ENCODE data around the gene BIN2. TPM values are rescaled to one million over a fixed set of nuclear protein-coding genes. Genes with fewer than 3 reads are reported as not detected.
A peak's percentile ranks its signal among the peaks of the same experiment; 100 is the strongest.
"Not testable (repeated sequence)": the region's sequence is repeated elsewhere in the genome, so short reads cannot be mapped to it uniquely, and the experiment has no call there.

Gene BIN2
- total RNA-seq, 3 donors from 2014 or later = 2.3 to 7.6 (median 6.2) TPM

DNA sequence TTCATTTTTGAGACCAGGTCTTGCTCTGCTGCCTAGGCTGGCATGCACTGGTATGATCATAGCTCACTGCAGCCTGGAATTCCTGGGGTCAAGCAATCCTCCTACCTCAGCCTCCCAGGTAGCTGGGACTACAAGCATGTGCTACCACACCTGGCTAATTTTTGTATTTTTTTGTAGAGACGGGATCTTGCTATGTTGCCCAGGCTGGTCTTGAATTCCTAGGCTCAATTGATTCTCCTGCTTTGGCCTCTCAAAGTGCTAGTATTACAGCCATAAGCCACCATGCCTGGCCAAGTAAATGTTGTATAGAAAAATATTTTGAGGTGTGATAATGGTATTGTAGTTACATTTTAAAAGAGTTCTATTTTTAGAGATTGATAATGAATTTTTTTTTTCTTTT is 12.6 kb downstream of the BIN2 start:
- Histone ChIP-seq H3K4me1 (no peaks in the 10 kb centered on the region), H3K9me3 (no peaks in the 10 kb centered on the region), H3K36me3 (no peaks in the 10 kb centered on the region), H3K27ac (no peak overlapping the region), H3K4me3 (no peak overlapping the region), H3K27me3 (no peaks in the 10 kb centered on the region)
- TF ChIP-seq POLR2AphosphoS5 (IDR thresholded peaks at IDR 0.05) (no peak), POLR2A (IDR thresholded peaks at IDR 0.05) (no peak)
- TF ChIP-seq, protein P1, sequence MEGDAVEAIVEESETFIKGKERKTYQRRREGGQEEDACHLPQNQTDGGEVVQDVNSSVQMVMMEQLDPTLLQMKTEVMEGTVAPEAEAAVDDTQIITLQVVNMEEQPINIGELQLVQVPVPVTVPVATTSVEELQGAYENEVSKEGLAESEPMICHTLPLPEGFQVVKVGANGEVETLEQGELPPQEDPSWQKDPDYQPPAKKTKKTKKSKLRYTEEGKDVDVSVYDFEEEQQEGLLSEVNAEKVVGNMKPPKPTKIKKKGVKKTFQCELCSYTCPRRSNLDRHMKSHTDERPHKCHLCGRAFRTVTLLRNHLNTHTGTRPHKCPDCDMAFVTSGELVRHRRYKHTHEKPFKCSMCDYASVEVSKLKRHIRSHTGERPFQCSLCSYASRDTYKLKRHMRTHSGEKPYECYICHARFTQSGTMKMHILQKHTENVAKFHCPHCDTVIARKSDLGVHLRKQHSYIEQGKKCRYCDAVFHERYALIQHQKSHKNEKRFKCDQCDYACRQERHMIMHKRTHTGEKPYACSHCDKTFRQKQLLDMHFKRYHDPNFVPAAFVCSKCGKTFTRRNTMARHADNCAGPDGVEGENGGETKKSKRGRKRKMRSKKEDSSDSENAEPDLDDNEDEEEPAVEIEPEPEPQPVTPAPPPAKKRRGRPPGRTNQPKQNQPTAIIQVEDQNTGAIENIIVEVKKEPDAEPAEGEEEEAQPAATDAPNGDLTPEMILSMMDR (IDR thresholded peaks at IDR 0.05) = no peak
- DNase-seq (ENCODE audit: low spot score in 2 of 2) = no peak
- intact Hi-C loops (cut with DNase I; ENCODE audit: low total_unique reads) = no loop called here

DNA sequence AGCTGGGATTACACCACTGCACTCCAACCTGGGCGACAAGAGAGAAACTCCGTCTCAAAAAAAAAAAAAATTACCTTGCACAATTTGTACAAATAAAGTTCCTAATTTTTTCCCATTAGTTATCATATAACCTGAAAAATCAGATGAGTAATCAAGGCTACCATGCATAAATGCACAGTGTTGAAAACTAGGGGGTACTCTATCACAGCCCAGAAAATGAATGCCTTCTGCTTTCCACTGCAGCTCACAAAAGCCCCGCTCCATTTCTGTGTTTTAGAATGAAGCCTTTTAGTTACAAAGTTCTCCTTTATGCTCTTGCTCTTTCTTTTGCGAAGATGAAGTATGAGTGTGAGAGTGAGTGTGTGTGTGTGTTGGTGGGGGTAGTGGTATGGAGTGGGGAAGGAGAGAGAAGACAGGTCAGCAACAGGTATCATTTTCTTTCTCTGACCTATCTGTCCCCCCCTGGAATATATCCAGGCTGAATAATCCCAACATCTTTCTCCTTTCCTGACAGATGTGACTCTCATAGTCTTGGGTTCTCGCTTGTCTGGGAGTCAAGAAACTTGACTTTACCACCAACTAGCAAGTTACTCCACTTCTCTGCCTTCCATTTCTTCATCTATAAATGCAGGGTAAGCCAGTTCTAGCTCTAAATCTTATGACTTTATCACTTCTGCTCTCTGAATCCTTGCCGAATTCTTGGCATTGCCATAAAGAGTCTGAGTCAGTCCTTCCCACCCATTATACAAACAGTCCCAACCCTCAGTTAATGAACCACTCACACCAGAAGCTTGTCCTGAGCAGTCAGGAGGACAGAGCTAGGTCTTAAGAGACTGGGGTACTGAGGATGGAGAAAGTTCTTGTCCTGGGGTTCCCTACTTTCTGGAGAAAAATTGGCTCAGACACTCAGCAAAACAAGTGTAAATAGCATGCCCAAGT is 16.1 kb downstream of the BIN2 start:
- Histone ChIP-seq H3K9me3 (no peaks in the 10 kb centered on the region), H3K27me3 (no peaks in the 10 kb centered on the region), H3K4me1 (no peaks in the 10 kb centered on the region), H3K4me3 (no peak overlapping the region), H3K36me3 (no peaks in the 10 kb centered on the region), H3K27ac (no peak overlapping the region)
- intact Hi-C loops (cut with DNase I; ENCODE audit: low total_unique reads) = no loop called here
- DNase-seq (ENCODE audit: low spot score in 2 of 2) = no peak
- TF ChIP-seq, protein P1 (IDR thresholded peaks at IDR 0.05) = no peak
- TF ChIP-seq POLR2A (IDR thresholded peaks at IDR 0.05) = no peak
- no peak for TF ChIP-seq POLR2AphosphoS5 (IDR thresholded peaks at IDR 0.05)

DNA sequence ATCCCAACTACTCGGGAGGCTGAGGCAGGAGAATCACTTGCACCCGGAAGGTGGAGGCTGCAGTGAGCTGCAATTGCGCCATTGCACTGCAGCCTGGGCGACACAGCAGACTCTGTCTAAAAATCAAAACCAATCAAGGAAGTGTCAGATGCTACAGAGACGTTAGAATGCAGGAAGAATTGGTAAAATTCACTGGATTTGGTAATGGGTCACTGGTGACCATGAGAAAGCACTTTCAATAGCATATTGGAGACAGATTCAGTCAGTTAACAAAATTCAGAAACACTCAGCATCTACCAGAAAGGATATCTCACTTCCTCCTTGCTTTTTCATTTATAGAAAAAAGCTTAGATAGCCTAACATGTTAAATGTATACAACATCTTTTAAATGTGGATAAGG is 17.5 kb downstream of the BIN2 start:
- intact Hi-C loops (cut with DNase I; ENCODE audit: low total_unique reads) = no loop called here
- TF ChIP-seq POLR2A (IDR thresholded peaks at IDR 0.05) (no peak), POLR2AphosphoS5 (IDR thresholded peaks at IDR 0.05) (no peak)
- TF ChIP-seq, protein P1 (IDR thresholded peaks at IDR 0.05) = no peak
- H3K27ac ChIP-seq = no peak overlapping the region
- no peak for DNase-seq (ENCODE audit: low spot score in 2 of 2)
- H3K9me3 ChIP-seq = no peaks in the 10 kb centered on the region
- no peaks in the 10 kb centered on the region for H3K36me3 ChIP-seq
- no peaks in the 10 kb centered on the region for H3K4me1 ChIP-seq
- H3K4me3 ChIP-seq = no peak overlapping the region
- no peaks in the 10 kb centered on the region for H3K27me3 ChIP-seq

DNA sequence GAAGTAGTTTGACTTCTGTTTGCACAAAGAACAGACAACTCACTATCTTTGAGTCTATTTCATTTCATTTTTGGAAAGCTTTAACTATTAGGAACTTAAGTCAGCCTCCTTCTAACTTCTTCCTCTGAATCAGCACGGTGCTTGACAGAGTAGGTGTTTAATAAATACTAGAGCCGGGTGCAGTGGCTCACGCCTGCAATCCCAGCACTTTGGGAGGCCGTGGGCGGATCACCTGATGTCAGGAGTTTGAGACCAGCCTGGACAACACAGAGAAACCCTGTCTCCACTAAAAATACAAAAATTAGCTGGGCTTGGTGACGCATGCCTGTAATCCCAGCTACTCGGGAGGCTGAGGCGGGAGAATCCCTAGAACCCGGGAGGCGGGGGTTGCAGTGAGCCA is 23.2 kb downstream of the BIN2 start:
- DNase-seq (ENCODE audit: low spot score in 2 of 2); intact Hi-C loops (cut with DNase I; ENCODE audit: low total_unique reads); H3K9me3 ChIP-seq: not testable (repeated sequence)

DNA sequence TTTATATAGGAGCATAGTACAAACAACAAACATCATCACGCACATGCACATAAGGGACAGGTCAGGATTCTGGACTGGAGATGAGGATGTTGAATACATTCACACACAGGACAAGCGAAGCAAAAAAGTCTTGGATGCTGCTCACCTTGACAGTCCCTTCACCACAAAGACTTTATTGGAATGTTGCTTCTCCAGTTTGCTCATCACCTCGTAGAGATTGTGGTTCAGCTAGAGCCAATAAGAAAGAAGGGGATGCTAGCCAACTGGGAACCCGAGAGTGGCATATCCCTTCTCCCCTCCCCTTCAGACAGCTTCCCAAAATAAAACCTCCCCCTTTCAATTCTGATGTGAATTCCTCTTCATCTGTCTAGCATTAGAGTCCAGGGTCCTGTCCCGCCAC is 28.3 kb downstream of the BIN2 start:
- peak in 1 of 2 donors; percentile 23 for DNase-seq (ENCODE audit: low spot score in 2 of 2)
- Histone ChIP-seq H3K27ac (peak overlapping the region in 1 of 2 donors; percentile 66), H3K36me3 (no peaks in the 10 kb centered on the region), H3K4me3 (no peak overlapping the region), H3K27me3 (no peaks in the 10 kb centered on the region), H3K4me1 (no peaks in the 10 kb centered on the region), H3K9me3 (no peaks in the 10 kb centered on the region)
- no peak for TF ChIP-seq POLR2A (IDR thresholded peaks at IDR 0.05)
- TF ChIP-seq POLR2AphosphoS5 (IDR thresholded peaks at IDR 0.05) = no peak
- TF ChIP-seq, protein P1 (IDR thresholded peaks at IDR 0.05) = no peak
- intact Hi-C loops (cut with DNase I; ENCODE audit: low total_unique reads) = no loop called here

More for the DNA sequence above, 23.2 kb downstream of the BIN2 start:
- H3K27ac ChIP-seq, H3K4me3 ChIP-seq, H3K4me1 ChIP-seq, H3K36me3 ChIP-seq, H3K27me3 ChIP-seq: not testable (repeated sequence)

DNA sequence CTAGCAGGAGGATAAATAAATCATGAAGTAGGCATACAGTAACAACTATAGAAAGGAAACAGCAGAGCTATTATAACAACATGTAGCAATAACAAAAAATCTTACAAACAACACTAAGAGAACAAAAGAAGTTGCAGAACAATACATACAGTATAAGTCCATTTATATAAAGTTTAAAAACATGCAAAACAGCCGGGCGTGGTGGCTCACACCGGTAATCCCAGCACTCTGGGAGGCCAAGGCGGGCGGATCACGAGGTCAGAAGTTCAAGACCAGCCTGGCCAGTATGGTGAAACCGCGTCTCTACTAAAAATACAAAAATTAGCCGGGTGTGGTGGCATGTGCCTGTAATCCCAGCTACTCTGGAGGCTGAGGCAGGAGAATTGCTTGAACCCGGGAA is 29.9 kb downstream of the BIN2 start:
- H3K27me3 ChIP-seq; H3K4me3 ChIP-seq; H3K36me3 ChIP-seq; H3K27ac ChIP-seq; DNase-seq (ENCODE audit: low spot score in 2 of 2); intact Hi-C loops (cut with DNase I; ENCODE audit: low total_unique reads); H3K9me3 ChIP-seq; H3K4me1 ChIP-seq: not testable (repeated sequence)
